Endothelial cell of umbilical vein (primary cell): ENCODE results near the gene SPAG16.

Source experiments
- CTCF ChIP-seq, 2 donors: IDR thresholded peaks; 1 replicate in 1 of 2; 2 replicates in 1 of 2; pipeline ENCODE4 v1.5.1; 2011; ENCODE audit warnings: low read length in 2 of 2, mild to moderate bottlenecking in 2 of 2, moderate library complexity in 2 of 2, control low read depth in 1 of 2, inconsistent platforms in 1 of 2, low read depth in 1 of 2; ENCODE audit not compliant: insufficient read depth in 1 of 2; ENCODE audit errors: extremely low read depth in 1 of 2
- EZH2 ChIP-seq: IDR thresholded peaks from 2 replicates; pipeline ENCODE4 v1.6.1; 2012; ENCODE audit warnings: borderline replicate concordance, low read depth, mild to moderate bottlenecking, moderate library complexity, low read length, inconsistent platforms; ENCODE audit not compliant: severe bottlenecking
- JUN ChIP-seq: IDR thresholded peaks from 2 replicates; pipeline ENCODE4 v1.6.1; 2011; ENCODE audit warnings: borderline replicate concordance, low read depth; ENCODE audit not compliant: insufficient read length, insufficient read depth
- MAX ChIP-seq: IDR thresholded peaks from 2 replicates; pipeline ENCODE4 v1.6.1; 2011; ENCODE audit not compliant: insufficient read depth, insufficient read length
- MYC ChIP-seq: IDR thresholded peaks from one replicate; pipeline ENCODE4 v1.6.1; 2011; ENCODE audit warnings: mild to moderate bottlenecking, low read depth, low read length
- POLR2A ChIP-seq: IDR thresholded peaks from 2 replicates; pipeline ENCODE4 v1.6.1; 2012; ENCODE audit warnings: low read depth, mild to moderate bottlenecking, control low read depth, low read length
- POLR2AphosphoS5 ChIP-seq: IDR thresholded peaks from 2 replicates; pipeline ENCODE4 v1.6.1; 2012; ENCODE audit warnings: low read depth, mild to moderate bottlenecking, control low read depth, low read length, moderate library complexity; ENCODE audit not compliant: insufficient read depth

DNA sequence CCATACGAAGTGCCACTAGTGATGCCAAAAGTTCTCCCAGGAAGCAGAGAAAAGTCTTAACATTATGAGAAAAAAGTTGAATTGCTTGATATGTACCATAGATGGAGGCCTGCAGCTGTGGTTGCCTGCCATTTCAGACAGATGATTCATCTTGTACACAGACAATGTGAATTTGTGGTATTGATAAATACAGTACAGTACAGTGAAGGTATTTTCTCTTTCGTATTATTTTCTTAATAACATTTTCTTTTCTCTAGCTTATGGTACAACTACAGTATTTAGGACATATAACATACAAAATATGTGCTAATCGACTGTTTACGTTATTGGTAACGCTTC is 1093.0 kb downstream of the SPAG16 start:
- no peak for TF ChIP-seq CTCF (IDR thresholded peaks at IDR 0.05; ENCODE audit: extremely low read depth in 1 of 2, insufficient read depth in 1 of 2, low read depth in 1 of 2, low read length in 2 of 2)
- no peak for TF ChIP-seq POLR2A
- TF ChIP-seq MYC = no peak
- no peak for TF ChIP-seq JUN
- no peak for TF ChIP-seq EZH2
- TF ChIP-seq POLR2AphosphoS5 = no peak
- no peak for TF ChIP-seq MAX
